Astrocyte (in vitro differentiated cells and primary cell): ENCODE results near the gene MAML2. TPM values are rescaled to one million over a fixed set of nuclear protein-coding genes. Genes with fewer than 3 reads are reported as not detected.

Experiments
- DNase-seq: peaks from one replicate; pipeline ENCODE4 v3.0.0-alpha.2; 2010; ENCODE audit warnings: low read depth
- FAIRE-seq: peaks from 2 replicates; lab custom pipeline; 2011; peaks lifted over from hg19 to GRCh38; lab: Jason Lieb, UNC
- H2AFZ ChIP-seq: 2 replicates; pipeline ENCODE4 v1.6.0; 2012; ENCODE audit warnings: low read depth, low read length, inconsistent platforms
- H3K27ac ChIP-seq: 2 replicates; pipeline ENCODE4 v1.5.1; 2011; ENCODE audit warnings: low read depth, low read length, inconsistent platforms
- H3K27me3 ChIP-seq: 2 replicates; pipeline ENCODE4 v1.6.0; 2011; ENCODE audit warnings: low read length, inconsistent platforms; ENCODE audit not compliant: insufficient read depth
- H3K36me3 ChIP-seq: 2 replicates; pipeline ENCODE4 v1.5.1; 2011; ENCODE audit warnings: low read length, inconsistent platforms; ENCODE audit not compliant: insufficient read depth
- H3K4me1 ChIP-seq: 2 replicates; pipeline ENCODE4 v1.5.1; 2011; ENCODE audit warnings: low read length, inconsistent platforms; ENCODE audit not compliant: insufficient read depth
- H3K4me2 ChIP-seq: 2 replicates; pipeline ENCODE4 v1.6.0; 2012; ENCODE audit warnings: low read length, inconsistent platforms
- H3K4me3 ChIP-seq: 2 replicates; pipeline ENCODE4 v1.5.1; 2011; ENCODE audit warnings: low read depth, mild to moderate bottlenecking, low read length, inconsistent platforms; ENCODE audit not compliant: insufficient read depth
- H3K79me2 ChIP-seq: 2 replicates; pipeline ENCODE4 v1.6.0; 2012; ENCODE audit warnings: mild to moderate bottlenecking, low read length, inconsistent platforms; ENCODE audit not compliant: insufficient read depth
- H3K9ac ChIP-seq: 2 replicates; pipeline ENCODE4 v1.6.0; 2012; ENCODE audit warnings: mild to moderate bottlenecking, low read length, inconsistent platforms
- H3K9me3 ChIP-seq: 2 replicates; pipeline ENCODE4 v1.5.1; 2012; ENCODE audit warnings: low read depth, mild to moderate bottlenecking, low read length, inconsistent platforms; ENCODE audit not compliant: insufficient read depth
- H4K20me1 ChIP-seq: 2 replicates; pipeline ENCODE4 v1.6.0; 2012; ENCODE audit warnings: low read length, inconsistent platforms; ENCODE audit not compliant: insufficient read depth
- H3K27ac Mint-ChIP-seq: one replicate; pipeline ENCODE4 v1.8.0; 2021; ENCODE audit warnings: mild to moderate bottlenecking, mixed read lengths; ENCODE audit not compliant: unreplicated experiment
- H3K27me3 Mint-ChIP-seq: one replicate; pipeline ENCODE4 v1.8.0; 2021; ENCODE audit warnings: low read depth, mixed read lengths; ENCODE audit not compliant: unreplicated experiment
- H3K36me3 Mint-ChIP-seq: one replicate; pipeline ENCODE4 v1.8.0; 2021; ENCODE audit warnings: low read depth, mixed read lengths; ENCODE audit not compliant: unreplicated experiment
- H3K4me1 Mint-ChIP-seq: one replicate; pipeline ENCODE4 v1.8.0; 2021; ENCODE audit warnings: low read depth, mixed read lengths; ENCODE audit not compliant: unreplicated experiment
- H3K4me3 Mint-ChIP-seq: one replicate; pipeline ENCODE4 v1.8.0; 2021; ENCODE audit warnings: mild to moderate bottlenecking, moderate library complexity, mixed read lengths; ENCODE audit not compliant: unreplicated experiment
- H3K9me3 Mint-ChIP-seq: one replicate; pipeline ENCODE4 v1.8.0; 2021; ENCODE audit warnings: mild to moderate bottlenecking, mixed read lengths; ENCODE audit not compliant: unreplicated experiment
- EZH2 ChIP-seq: IDR thresholded peaks from 2 replicates; pipeline ENCODE4 v1.6.1; 2012; ENCODE audit warnings: mild to moderate bottlenecking, low read length, inconsistent platforms; ENCODE audit not compliant: insufficient read depth
- total RNA-seq: library from RNA; stranded (reverse); gene quantifications from 2 replicates; pipeline ENCODE4 v1.2.1, GENCODE V29; 2021
- TF ChIP-seq, protein P1 (sequence below): IDR thresholded peaks from 2 replicates; pipeline ENCODE4 v1.5.1; 2011; ENCODE audit warnings: low read depth, mild to moderate bottlenecking, inconsistent platforms, low read length, moderate library complexity; ENCODE audit not compliant: insufficient read depth

Gene MAML2
- total RNA-seq, 1 donor from 2014 or later = 27.4 TPM

DNA sequence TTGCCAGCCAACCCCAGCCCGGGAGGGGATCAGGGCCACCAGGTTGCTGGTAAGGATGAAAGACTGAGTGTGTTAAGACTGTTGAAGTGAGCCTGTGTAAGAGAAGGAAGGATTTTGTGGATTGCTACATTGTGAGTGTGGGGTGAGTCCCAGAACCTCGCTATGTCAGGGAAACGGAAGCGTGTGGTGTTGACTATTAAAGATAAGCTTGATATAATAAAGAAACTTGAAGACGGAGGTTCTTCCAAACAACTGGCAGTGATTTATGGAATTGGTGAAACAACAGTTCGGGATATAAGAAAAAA, 47.4 kb upstream of the MAML2 start:
- no peak for TF ChIP-seq EZH2
- TF ChIP-seq, protein P1, sequence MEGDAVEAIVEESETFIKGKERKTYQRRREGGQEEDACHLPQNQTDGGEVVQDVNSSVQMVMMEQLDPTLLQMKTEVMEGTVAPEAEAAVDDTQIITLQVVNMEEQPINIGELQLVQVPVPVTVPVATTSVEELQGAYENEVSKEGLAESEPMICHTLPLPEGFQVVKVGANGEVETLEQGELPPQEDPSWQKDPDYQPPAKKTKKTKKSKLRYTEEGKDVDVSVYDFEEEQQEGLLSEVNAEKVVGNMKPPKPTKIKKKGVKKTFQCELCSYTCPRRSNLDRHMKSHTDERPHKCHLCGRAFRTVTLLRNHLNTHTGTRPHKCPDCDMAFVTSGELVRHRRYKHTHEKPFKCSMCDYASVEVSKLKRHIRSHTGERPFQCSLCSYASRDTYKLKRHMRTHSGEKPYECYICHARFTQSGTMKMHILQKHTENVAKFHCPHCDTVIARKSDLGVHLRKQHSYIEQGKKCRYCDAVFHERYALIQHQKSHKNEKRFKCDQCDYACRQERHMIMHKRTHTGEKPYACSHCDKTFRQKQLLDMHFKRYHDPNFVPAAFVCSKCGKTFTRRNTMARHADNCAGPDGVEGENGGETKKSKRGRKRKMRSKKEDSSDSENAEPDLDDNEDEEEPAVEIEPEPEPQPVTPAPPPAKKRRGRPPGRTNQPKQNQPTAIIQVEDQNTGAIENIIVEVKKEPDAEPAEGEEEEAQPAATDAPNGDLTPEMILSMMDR = no peak
- peak overlapping the region; percentile 93 for H3K27ac ChIP-seq
- H3K27ac Mint-ChIP-seq = peak overlapping the region; percentile 73
- DNase-seq (peak; percentile 26), FAIRE-seq (no peak)
- peak overlapping the region; percentile 86 for H2AFZ ChIP-seq
- no peaks in the 10 kb centered on the region for H3K36me3 ChIP-seq
- peaks cover 72% of the 10 kb centered on the region for H3K79me2 ChIP-seq
- H3K27me3 ChIP-seq = no peaks in the 10 kb centered on the region
- H3K9me3 ChIP-seq = no peaks in the 10 kb centered on the region
- H4K20me1 ChIP-seq = peaks cover 6% of the 10 kb centered on the region
- H3K27me3 Mint-ChIP-seq = no peaks in the 10 kb centered on the region
- peaks cover 18% of the 10 kb centered on the region for H3K4me1 ChIP-seq
- peak overlapping the region; percentile 92 for H3K4me2 ChIP-seq
- H3K4me1 Mint-ChIP-seq = peaks cover 4% of the 10 kb centered on the region
- H3K9me3 Mint-ChIP-seq = no peaks in the 10 kb centered on the region
- peak overlapping the region; percentile 91 for H3K9ac ChIP-seq
- H3K4me3 ChIP-seq = peak overlapping the region; percentile 93
- H3K36me3 Mint-ChIP-seq = no peaks in the 10 kb centered on the region
- peak overlapping the region; percentile 89 for H3K4me3 Mint-ChIP-seq

DNA sequence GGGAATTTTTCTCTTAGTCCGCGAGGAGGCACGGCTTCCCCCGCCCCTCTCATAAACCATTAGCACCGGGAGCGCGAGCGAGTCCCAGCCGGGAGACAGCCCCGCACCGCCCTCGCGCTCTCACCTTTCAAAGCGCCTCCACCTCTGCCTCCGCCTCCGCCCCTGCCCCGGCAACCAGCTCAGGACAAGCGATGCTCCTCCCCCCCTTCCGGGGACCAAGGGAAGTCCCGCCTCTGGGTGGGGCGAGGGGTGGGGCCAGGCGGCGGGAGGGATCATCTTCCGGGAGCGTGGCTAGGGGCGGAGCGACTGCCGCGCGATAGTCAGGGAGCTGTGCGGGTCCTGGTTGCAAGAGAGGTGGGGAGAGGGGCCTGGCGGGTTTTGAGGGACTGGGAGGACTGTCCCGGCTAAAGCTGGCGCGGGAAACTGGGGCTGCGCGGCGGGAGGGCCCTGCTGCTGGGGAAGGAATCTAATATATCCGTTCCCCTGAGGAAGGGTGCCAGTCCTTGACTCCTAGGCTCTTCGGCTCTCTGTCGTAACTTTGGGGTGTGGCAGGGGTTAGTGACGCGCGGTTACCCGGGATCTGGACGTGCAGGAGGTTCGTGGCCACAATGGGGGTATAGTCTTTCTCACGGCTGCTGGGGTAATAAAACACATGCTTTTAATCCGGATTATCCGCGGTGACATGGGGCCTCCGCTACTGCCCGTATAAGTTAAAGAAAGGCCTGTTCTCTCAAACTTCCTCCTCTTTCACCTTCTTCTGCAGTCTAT, 46.9 kb upstream of the MAML2 start, which contains the start of the genes CCDC82 and JRKL:
TSS of gene CCDC82 (minus strand) at position 193 of the 768 bp plus-strand sequence. CDS start 5,165 bp downstream, outside the sequence.
TSS of gene JRKL (plus strand) at position 294 of the 768 bp plus-strand sequence. CDS start 637 bp downstream, outside the sequence.
- peaks cover 6% of the 10 kb centered on the region for H4K20me1 ChIP-seq
- peak within 1 kb of the TSS; percentile 91 for H3K9ac ChIP-seq
- no peaks in the 10 kb centered on the region for H3K36me3 Mint-ChIP-seq
- H3K27me3 ChIP-seq = no peaks in the 10 kb centered on the region
- no peaks in the 10 kb centered on the region for H3K9me3 ChIP-seq
- peak within 1 kb of the TSS; percentile 73 for H3K27ac Mint-ChIP-seq
- H2AFZ ChIP-seq = peak within 1 kb of the TSS; percentile 86
- peak; percentile 88 for DNase-seq
- H3K27me3 Mint-ChIP-seq = no peaks in the 10 kb centered on the region
- H3K4me3 Mint-ChIP-seq = peak within 1 kb of the TSS; percentile 89
- no peak for FAIRE-seq
- TF ChIP-seq EZH2 = no peak
- TF ChIP-seq, protein P1 = no peak
- H3K9me3 Mint-ChIP-seq = no peaks in the 10 kb centered on the region
- H3K4me2 ChIP-seq = peak within 1 kb of the TSS; percentile 92
- H3K36me3 ChIP-seq = no peaks in the 10 kb centered on the region
- H3K4me1 Mint-ChIP-seq = peaks cover 4% of the 10 kb centered on the region
- H3K79me2 ChIP-seq = peaks cover 72% of the 10 kb centered on the region
- H3K27ac ChIP-seq = peak within 1 kb of the TSS; percentile 93
- H3K4me3 ChIP-seq = peak within 1 kb of the TSS; percentile 93
- H3K4me1 ChIP-seq = peaks cover 18% of the 10 kb centered on the region
